Activated CD4-positive, alpha-beta T cell treated with anti-CD3 and anti-CD28 coated beads, Interleukin-2, amount 50 U/mL, for 24 hours (primary cell): ENCODE data around the gene MLF2.
A peak's percentile ranks its signal among the peaks of the same experiment; 100 is the strongest.

ENCODE experiments used
- DNase-seq, 2 donors: peaks; one replicate each; pipeline ENCODE4 v3.0.0-alpha.2; 2020; ENCODE audit warnings: low read depth in 1 of 2, low spot score in 1 of 2

MLF2 gene

DNA sequence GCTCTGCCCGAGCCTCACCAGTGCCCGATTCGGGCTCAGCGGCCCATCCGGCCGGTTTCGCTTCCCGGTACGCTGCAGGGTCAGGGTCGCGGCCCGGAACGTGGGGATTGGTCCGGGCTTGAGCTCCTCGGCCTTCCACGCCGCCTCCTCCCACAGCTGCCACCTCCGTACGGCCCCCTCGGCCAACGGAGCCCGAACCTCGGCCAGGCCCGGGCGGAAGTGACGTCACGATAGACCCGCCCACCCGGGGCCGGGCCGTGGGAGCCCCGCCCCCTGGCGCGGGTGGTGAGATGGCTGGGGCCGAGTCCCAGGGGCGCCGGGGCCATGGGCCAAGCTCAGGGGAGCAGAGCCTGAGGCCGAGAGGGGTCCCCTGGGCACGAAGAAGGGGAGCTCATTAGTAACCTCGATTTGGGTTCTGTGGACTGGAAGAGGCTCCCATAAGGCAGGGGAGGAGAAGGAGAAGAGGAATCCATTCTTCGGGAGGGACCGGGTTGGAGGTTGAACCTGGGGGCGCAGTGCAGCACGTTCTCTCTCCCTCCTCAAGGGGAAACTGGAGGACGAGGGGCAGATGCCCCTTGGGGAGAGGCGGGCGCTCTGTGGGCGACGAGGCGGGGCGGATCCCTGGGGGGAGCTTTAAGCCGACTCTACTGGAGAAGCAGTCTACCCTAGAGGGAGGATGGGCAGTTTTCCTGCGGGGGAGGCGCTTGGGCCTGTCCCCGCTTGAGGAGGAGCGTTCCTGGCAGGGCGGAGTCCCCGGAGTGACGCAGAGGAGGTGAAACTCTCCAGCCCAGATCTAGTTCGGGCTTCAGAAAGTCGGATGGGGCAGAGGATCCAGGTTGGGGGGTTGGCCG, at the start of gene MLF2:
TSS of gene MLF2 (minus strand) at position 221 of the 851 bp plus-strand sequence. CDS start 807 bp downstream, outside the sequence.
- DNase-seq = peak; percentile 96 to 98

- DNase-seq = no peak
Measured at GRCh38 chr12:6799147-6799546, 46.2 kb upstream of the MLF2 start.

DNA sequence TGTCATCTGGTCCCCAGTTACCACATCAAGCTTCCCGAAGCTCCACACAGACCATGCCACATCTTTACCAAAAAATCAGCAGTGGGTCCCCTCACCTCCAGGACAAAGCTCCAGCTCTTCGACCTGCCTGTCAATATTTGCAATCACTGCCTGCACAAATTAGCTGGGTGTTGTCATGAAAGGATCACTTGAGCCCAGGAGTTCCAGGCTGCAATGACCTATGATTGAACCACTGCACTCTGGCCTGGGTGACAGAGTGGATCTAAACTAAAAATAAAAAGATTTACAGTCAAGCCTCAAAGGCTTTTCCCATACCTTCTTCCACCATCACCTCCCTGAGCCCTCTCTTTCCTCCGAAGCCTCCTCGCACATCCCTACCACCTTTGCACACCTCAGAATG, 43.6 kb upstream of the MLF2 start:
- DNase-seq = no peak

GRCh38 chr12:6795088-6795487, 42.1 kb upstream of the MLF2 start:
- no peak for DNase-seq

GRCh38 chr12:6792522-6793201, 39.7 kb upstream of the MLF2 start:
- no peak for DNase-seq

DNA sequence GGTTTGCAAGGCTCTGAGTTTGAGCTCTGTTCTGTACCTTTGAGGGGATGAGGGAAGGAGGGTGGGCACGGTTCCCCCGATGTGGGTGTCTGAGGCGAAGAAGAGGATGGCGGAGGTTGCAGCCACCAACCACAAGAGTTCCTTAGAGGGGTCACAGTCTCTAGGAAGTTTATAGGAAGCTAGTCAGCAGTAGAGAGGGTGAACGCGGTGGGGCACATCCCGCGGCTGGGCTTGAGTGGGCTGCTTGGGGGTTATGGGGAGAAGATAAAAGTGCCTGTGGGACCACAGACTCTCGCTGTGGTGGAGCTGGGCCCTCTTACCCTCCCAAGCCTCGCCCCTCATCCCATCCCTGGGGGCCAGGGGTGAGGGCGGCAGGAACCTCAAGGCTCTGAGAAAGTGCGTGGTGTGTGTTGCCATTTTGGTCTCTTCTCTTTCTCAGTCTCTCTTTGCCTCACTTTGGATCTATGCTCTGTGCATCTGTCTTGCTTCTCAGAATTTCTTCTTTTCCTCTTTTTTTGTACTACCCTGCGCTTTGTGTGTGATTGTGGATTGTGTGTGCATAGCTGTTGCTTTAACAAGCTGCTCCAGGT, 39.1 kb upstream of the MLF2 start:
- DNase-seq = no peak

DNA sequence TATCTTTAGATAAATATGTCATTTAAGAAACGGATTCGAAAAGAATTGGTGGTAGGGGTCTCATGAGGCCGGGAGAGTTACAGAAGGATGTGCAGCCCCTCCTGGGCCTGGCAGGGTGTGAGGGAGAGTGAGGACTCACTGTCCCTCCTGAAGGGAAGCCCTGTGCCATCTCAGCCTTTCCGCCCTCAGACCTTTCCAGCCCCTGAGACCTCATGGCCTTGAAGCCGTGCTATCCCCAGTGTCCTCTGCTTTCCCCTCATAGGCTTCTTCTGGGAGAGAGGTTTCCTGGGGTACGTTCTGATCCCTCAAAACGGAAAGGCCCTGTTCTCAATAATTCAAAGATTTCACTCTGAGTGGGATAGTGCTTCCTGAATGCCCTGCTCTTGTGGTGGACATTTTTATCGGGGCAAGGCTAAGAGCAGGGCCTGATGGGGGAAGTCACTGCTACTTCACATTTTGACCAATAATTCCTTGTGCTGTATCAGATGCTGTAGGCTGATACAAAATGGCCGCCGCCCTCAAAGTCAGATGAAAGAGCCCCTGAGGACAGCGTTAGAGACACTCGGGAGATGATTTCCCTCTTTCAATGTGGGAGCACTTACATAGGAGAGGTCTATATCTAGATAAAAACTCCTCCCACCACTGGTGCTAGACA, 37.7 kb upstream of the MLF2 start:
- no peak for DNase-seq

DNA sequence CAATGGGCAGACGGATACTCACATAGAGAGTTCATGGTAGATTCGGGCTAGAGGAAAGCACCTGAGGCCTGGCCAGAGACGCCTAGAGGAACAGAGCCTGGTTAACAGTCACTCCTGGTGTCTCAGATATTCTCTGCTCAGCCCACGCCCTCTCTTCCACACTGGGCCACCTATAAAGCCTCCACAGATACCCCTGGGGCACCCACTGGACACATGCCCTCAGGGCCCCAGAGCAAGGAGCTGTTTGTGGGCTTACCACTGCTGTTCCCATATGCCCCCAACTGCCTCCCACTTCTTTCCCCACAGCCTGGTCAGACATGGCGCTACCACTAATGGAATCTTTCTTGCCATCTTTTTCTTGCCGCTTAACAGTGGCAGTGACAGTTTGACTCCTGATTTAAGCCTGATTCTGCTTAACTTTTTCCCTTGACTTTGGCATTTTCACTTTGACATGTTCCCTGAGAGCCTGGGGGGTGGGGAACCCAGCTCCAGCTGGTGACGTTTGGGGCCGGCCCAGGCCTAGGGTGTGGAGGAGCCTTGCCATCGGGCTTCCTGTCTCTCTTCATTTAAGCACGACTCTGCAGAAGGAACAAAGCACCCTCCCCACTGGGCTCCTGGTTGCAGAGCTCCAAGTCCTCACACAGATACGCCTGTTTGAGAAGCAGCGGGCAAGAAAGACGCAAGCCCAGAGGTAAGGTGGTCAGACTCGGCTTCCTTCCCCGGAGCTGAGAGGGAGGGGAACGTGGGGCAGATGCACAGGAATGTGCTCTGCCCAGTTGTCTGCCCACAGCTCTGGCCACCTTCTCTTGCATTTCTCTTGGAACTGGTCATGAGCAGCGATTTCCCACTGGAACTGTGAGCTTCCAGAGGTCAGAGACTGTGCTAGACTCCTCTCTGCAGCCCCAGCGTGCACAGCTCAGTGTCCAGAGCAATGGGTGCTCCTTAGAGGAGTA, 36.3 kb upstream of the MLF2 start, which contains the start of gene CD4:
TSS of gene CD4 (plus strand) at position 557 of the 953 bp plus-strand sequence. CDS start 10,611 bp downstream, outside the sequence.
- DNase-seq = peak in 1 of 2 donors; percentile 78

DNA sequence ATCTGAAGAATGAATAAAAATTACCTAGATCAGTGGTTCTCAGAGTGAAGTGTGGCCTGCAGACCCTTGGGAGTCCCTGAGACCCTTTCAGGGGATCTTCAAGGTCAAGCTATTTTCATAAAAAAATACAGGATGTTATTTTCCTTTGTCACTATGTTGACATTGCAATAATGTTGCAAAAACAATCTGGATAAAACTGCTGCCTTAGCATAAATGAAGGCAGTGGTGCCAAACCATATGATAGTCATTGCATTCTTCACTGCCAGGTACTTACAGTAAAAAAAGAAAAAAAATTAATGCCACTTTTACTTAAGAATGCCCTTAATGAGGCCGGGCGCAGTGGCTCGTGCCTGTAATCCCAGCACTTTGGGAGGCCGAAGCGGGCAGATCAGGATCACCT, 34.4 kb upstream of the MLF2 start:
- no peak for DNase-seq

DNA sequence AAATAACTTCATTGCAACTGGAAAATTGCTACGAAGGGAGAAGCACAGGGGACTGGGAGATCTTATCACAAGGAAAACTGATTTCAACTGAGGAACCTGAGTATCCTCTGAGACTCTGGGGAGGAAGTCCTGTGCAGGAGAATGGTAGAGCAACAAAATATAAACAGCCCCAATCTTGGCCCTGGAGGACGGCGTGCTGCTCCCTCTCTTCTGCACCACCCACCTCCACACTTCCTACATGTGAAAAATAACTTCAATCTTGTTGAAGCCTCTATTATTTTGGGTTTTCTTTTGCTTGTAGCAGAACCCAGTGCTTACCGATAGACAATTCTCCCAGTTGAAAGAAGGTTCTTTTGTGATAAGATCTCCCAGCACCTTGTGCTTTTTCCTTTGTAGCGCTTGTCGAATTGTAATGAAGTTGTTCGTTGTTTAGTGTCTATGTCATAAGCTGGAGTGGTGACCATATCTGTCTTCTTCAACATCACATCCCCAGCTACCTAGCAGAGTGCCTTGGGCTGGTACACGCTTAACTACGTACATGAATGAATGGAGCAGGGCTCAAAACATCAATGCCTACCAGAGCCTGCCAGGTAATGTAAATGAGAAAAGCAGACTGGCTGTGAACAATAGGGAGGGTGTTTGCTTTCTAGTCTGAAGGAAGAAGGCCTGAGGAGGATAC, 33.6 kb upstream of the MLF2 start:
- DNase-seq = no peak

GRCh38 chr12:6784761-6785160, 31.8 kb upstream of the MLF2 start:
- no peak for DNase-seq

DNA sequence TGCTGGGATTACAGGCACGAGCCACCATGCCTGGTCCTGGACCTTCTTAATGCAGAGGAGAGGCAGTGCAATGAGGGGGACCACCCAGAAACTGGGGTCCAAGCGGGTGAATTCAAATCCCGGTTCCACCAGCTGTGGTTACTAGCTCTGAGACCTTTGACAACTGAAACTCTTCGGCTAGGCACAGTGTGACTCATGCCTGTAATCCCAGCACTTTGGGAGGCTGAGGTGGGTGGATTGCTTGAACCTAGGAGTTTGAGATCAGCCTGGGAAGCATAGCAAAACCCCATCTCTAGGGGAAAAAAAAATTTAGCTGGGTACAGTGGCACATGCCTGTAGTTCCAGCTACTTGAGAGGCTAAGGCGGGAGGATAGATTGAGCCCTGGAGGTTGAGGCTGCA, 31.4 kb upstream of the MLF2 start:
- no peak for DNase-seq

- DNase-seq = no peak
Measured at GRCh38 chr12:6783828-6784227, 30.9 kb upstream of the MLF2 start.

DNA sequence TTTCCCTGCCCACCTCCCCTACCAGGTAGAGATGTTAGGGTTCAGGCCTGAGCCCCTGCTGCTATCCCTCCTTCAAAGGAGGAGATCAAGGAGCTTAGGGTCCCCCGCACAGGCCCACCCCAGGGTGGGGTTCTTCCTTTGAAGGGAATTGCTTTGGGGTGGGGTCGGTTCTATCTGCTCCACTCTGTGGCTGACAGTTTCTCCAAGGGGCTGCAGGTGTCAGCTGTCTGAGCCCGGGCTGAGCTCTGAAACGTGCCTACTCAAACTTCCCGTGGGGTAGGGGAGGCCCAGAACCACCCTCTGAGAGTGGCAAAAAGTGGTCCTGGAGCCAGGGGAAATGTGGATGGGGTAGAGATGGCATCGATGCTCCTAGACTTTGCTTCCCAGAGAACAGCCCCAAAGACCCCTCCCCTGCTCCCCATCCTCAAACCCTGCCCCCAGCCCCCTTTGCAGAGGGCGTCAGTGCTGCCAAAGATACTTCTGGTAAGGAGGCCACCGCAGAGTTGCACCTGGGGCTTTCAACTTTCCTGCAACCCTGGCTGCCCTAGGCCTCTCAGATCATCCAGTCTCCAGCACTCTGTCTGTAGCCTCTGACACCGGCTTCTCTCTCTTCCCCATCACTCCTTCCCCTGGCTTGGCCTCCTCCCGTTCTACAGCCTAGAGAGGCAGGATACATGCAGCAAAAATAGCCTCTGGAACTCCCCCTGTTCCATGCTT, 30.1 kb upstream of the MLF2 start:
- no peak for DNase-seq

DNA sequence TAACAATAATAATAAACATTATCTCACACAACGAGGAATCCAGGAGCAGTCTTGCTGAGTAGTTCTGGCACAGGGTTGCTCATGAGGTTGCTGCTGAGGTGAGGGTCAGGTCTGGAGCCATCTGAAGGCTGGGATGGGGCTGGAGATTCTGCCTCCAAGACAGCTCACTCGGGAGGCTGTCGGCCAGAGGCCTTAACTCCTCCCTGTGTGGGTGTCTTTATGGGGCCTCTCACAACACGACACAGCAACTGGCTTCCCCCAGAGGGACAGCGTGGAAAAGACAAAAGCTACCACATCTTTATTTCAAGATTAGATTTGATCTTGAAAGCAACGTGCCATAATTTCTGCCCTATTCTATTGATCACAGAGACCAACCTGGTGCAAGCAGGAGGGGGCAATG, 29.2 kb upstream of the MLF2 start:
- DNase-seq = no peak

- DNase-seq = no peak
Measured at GRCh38 chr12:6780573-6780972, 27.6 kb upstream of the MLF2 start.

- DNase-seq = no peak
Measured at GRCh38 chr12:6779708-6780432, 26.9 kb upstream of the MLF2 start.
